Spleen (tissue), 7 donors: ENCODE measurements around the gene AKT1.

ENCODE experiments used
- POLR2A ChIP-seq, 3 donors: fragments of 450-650 bp; IDR thresholded peaks; one replicate each; pipeline ENCODE4 v1.5.1; 2017; ENCODE audit warnings: antibody characterized with exemption in 3 of 3, mild to moderate bottlenecking in 1 of 3
- POLR2AphosphoS5 ChIP-seq, 3 donors: sonication (generic); formaldehyde crosslinking; IDR thresholded peaks; one replicate each; pipeline ENCODE4 v1.5.1; 2017; ENCODE audit warnings: antibody characterized with exemption in 3 of 3
- TF ChIP-seq, protein P1 (sequence below), 11 experiments: fragments of 200-600 bp in 7 of 11; fragments of 450-650 bp in 4 of 11; sonication (generic) in 4 of 11; IDR thresholded peaks in 8 of 11; conservative IDR thresholded peaks in 3 of 11; 1 replicate in 7 of 11; 2 replicates in 4 of 11; pipeline versions ENCODE4 v1.4.0 to v1.8.0; 2016 to 2021; ENCODE audit warnings: antibody characterized with exemption in 11 of 11, inconsistent platforms in 4 of 11, mild to moderate bottlenecking in 1 of 11
- donor health status: DM: no; HTN: no; CAD: no; lungs with moderate emphysema.
- donor health status: DM: no; HTN: no; CAD: no.
- donor health status: DM: no; HTN: no; CAD: no.

DNA sequence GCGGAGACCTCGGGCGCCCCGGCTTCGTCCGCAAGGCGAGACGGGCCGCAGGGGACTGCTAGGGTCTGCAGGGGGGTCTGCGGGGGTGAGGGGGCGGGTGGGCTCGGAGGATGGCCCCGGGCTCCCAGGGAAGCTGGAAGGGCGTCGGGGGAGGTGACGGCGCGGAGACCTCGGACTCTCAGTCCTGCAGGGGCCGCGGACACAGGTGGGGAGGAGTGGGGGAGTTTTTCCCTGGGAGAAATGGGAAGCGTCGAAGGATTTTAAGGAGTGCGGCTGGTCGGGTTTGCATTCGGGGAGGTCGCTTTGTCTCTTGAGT lies 31.3 kb upstream of the AKT1 start:
- TF ChIP-seq, protein P1, sequence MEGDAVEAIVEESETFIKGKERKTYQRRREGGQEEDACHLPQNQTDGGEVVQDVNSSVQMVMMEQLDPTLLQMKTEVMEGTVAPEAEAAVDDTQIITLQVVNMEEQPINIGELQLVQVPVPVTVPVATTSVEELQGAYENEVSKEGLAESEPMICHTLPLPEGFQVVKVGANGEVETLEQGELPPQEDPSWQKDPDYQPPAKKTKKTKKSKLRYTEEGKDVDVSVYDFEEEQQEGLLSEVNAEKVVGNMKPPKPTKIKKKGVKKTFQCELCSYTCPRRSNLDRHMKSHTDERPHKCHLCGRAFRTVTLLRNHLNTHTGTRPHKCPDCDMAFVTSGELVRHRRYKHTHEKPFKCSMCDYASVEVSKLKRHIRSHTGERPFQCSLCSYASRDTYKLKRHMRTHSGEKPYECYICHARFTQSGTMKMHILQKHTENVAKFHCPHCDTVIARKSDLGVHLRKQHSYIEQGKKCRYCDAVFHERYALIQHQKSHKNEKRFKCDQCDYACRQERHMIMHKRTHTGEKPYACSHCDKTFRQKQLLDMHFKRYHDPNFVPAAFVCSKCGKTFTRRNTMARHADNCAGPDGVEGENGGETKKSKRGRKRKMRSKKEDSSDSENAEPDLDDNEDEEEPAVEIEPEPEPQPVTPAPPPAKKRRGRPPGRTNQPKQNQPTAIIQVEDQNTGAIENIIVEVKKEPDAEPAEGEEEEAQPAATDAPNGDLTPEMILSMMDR (IDR thresholded peaks at IDR 0.05 in 8 of 11, conservative IDR thresholded peaks at IDR 0.05 in 3 of 11) = no peak
- TF ChIP-seq POLR2AphosphoS5 (IDR thresholded peaks at IDR 0.05) = no peak
- TF ChIP-seq POLR2A (IDR thresholded peaks at IDR 0.05) = no peak
